ENCODE measurements around the gene PRR23E.

The PRR23E gene

GRCh38 chr3:127192576-127193232, at the start of gene PRR23E:
Gene PRR23E (plus strand): TSS chr3:127193131. CDS start chr3:127196686, 3,555 bp downstream.
- no peak for DNase-seq (ENCODE audit: extremely low read depth in 1 of 2, low read depth in 1 of 2)

GRCh38 chr3:127143172-127143571, 49.8 kb upstream of the PRR23E start:
- DNase-seq (ENCODE audit: extremely low read depth in 1 of 2, low read depth in 1 of 2), result no peak

GRCh38 chr3:127144631-127145030, 48.3 kb upstream of the PRR23E start:
- DNase-seq (ENCODE audit: extremely low read depth in 1 of 2, low read depth in 1 of 2), result no peak

- no peak for DNase-seq (ENCODE audit: extremely low read depth in 1 of 2, low read depth in 1 of 2)
Observed at GRCh38 chr3:127145266-127145665, 47.7 kb upstream of the PRR23E start.

- no peak for DNase-seq (ENCODE audit: extremely low read depth in 1 of 2, low read depth in 1 of 2)
Observed at GRCh38 chr3:127147291-127147885, 45.5 kb upstream of the PRR23E start.

- DNase-seq (ENCODE audit: extremely low read depth in 1 of 2, low read depth in 1 of 2), result no peak
Observed at GRCh38 chr3:127149621-127150310, 43.2 kb upstream of the PRR23E start.

DNA sequence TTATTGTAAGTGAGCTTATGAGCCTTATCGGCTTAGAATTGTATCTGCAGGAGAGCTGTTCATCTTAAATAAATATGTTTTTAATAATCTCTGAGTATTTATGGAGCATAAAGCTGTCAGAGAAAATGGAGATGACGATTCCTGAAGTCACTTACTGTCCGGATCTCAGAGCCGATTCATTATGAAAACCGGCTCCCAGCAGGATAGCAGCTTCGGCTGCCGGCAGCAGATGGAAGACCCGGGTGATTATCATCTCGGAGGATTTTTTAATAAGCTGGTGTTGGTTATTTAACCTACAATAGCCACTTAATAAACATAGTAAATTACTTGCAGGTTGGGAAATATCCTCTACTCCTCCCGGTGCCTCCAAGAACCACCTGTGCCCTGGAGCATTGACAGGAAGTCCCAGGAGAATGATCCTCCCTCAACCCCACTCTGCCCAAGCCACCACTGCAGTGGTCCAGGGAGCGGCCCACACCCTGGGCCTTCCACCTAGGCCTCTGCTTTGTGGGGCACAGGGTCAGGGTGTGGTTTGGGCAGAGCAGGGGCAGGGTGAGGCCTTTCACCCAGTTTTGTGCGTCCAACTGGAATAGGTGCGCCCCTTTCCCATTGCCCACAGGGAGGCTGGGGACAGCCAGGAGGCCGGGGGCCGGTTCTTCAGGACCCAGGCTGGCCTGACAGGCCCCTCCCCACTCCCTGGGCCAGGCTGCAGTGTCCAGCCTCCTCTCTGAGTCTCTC, 42.2 kb upstream of the PRR23E start:
- DNase-seq (ENCODE audit: extremely low read depth in 1 of 2, low read depth in 1 of 2), result no peak

GRCh38 chr3:127151251-127151564, 41.7 kb upstream of the PRR23E start:
- DNase-seq (ENCODE audit: extremely low read depth in 1 of 2, low read depth in 1 of 2), result no peak

DNA sequence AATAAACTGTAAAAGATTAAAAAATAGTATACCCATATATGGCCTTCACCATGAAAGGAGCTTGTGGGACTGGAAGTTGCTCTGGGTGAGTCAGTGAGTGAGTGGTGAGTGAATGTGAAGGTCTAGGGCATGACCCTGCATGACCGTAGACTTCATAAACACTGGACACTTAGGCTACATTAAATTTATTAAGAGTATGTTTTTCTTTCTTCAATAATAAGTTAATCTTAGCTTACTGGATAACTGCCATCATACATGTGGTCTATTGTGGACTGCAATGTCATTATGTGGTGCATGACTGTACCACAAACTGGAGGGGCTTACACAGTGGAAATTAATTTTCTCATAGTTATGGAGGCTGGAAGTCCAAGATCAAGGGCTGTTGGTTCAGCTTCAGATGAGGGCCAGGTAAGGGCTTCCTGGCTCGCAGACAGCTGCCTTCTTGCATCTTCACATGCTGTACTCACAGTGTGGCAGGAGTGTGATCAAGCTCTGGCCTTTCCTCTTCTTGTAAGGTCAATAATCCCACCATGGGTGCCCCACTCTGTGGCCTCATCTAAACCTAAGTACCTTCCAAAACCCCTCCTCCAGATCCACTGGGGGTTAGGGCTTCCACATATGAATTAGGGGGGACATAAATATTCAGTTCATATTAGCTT, 40.8 kb upstream of the PRR23E start:
- no peak for DNase-seq (ENCODE audit: extremely low read depth in 1 of 2, low read depth in 1 of 2)

DNA sequence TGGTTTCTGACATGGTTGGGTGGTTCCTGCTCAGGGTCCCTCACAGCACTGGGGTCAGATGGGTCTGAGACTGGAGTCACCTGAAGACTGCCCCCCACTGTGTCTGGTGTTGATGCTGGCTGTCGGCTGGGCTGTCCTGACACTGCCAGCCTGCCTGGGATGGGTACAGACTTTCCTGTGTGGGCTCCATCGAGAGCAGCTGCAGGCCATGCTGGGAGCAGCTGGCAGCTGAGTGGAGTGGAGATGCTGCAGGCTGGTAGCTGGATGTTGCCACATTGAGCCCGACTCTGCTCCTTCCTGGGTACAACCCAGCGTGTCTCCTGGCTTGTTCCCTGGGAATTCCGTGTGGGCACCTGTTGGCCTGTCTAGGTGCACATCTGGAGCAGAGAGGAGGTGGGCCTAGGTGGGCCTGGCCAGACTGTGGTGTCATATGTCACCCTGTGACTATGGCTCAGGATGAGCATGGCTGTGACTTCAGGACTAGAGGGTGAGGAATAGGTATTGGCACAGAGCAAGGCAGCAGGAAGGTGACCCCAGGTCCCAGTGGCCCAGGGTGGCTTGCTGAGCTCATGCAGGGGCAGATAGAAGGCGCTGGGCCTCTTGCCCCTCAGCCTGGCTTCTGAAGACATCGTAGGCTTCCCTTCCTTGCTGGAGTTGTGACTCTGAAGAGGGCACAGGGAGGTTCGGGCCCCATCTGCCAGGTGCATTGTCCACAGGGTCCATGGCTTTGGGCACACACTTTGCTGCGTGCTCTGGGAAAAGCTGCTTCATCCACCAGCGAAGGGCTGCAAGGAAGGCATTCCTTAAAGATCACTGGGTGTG, 40.0 kb upstream of the PRR23E start:
- no peak for DNase-seq (ENCODE audit: extremely low read depth in 1 of 2, low read depth in 1 of 2)

DNA sequence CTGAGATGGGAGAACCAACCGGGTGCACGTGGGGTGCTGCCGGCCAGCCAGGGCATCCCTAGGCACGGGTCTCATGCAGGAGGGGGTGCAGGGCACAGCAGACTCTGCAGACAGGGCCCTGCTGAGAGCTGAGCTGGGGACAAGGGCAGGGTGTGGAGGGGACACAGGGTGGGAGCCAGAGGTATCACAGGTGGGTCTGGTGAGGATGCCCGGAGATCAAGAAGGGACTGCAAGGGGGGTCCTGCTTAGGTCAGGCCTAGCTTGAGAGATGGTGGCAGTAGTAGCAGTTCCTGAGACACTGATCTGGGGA, 39.5 kb upstream of the PRR23E start:
- DNase-seq (ENCODE audit: extremely low read depth in 1 of 2, low read depth in 1 of 2), result no peak

DNA sequence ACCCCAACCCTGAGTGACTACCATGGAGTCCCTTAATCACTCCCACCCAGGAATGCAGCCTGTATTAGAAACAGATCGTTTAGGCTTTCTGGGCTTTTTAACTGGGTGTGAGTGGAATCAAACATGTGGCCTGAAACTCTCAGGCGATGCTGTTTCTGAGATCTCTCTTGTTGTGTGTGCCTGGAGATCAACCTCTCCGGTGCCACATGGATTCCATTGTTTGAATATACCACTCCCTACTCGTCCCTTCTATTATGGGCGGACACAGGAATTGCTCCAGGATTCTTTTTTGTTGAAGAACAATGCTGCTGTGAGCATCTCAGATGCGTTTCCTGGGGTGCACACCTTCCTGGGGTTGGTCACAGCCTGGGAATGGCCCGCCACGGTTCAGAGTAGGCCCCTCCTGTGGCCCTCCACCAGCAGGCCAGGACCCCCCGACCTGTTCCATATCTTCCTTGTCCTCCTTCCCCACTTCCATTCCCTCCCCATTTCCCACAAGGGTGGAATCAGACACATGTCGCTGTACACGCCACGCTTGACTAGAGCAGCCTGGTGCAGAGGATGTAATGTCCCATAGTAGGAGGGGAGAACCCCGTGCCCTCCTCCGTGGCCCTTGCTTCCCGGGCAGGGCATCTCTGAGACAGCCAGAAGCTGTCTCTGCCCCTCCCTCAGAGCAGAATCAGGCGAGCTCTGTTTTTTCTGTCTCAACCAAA, 36.4 kb upstream of the PRR23E start:
- DNase-seq (ENCODE audit: extremely low read depth in 1 of 2, low read depth in 1 of 2), result no peak

- DNase-seq (ENCODE audit: extremely low read depth in 1 of 2, low read depth in 1 of 2), result no peak
Observed at GRCh38 chr3:127157171-127157828, 35.6 kb upstream of the PRR23E start.

GRCh38 chr3:127158614-127159229, 34.2 kb upstream of the PRR23E start:
- DNase-seq (ENCODE audit: extremely low read depth in 1 of 2, low read depth in 1 of 2), result no peak

DNA sequence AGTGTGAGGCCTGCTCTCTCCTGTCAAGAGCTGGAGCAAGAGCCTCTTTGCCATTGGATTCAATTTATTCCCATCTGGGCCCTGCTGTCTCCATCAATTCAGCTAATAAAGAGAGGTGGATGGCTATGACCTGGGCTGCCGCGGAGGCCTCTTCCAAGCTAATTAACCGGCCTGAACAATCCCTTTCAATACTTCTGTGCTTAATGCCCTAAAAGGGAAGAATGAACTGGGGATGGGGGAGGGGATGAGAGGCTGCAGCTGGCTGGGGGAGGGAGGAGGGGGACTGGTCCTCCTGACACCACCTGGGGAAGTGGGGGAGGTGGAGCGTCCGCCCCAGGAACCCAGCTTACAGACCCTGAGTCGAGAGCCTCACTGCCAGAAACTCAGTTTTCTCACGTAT, 33.4 kb upstream of the PRR23E start:
- DNase-seq (ENCODE audit: extremely low read depth in 1 of 2, low read depth in 1 of 2), result no peak

- no peak for DNase-seq (ENCODE audit: extremely low read depth in 1 of 2, low read depth in 1 of 2)
Observed at GRCh38 chr3:127161236-127161635, 31.7 kb upstream of the PRR23E start.

GRCh38 chr3:127161973-127162579, 30.9 kb upstream of the PRR23E start:
- no peak for DNase-seq (ENCODE audit: extremely low read depth in 1 of 2, low read depth in 1 of 2)

DNA sequence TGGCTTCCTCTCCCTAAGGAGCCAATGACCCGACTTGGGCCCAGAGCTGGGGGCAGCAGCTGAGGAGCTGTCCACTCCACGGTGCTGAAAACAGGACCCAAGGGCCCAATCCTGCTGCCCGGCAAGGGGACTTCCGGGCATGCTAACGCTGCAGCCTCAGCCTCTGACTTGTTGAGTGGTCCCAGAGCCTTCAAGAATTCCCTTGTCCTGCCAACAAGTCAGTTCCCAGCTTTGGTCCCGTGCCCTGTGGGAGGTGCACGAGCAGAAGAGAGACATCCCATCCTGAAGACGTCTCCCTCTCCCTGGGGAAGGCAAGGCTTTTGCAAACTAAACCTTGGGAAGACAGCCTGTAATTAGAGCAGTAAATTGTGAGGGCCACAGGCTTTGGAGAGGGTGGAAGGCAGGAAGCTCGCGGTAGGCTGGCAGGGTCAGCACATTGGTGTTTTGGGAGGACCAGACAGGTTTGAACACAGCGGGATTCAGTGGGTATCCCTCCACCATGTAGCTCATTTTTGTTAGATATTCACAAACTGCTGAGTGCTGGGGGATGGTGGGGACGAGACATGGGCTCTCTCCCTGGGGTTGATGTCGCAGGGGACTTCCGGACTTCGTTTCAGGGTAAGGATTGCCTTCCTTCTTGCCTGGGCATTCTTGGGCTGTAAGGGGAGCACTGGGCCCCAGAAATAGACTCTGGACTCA, 29.8 kb upstream of the PRR23E start:
- DNase-seq (ENCODE audit: extremely low read depth in 1 of 2, low read depth in 1 of 2), result no peak

Measured in stimulated activated CD8-positive, alpha-beta memory T cell treated with anti-CD3 and anti-CD28 coated beads, Interleukin-7, amount 100 ng/mL, for 48 hours (primary cell).